NCI-H2029 treated with DMSO at 0.1 percent for 48 hours (cell line): ENCODE results near the gene OR2A12.
"Not testable (repeated sequence)": the region's sequence is repeated elsewhere in the genome, so short reads cannot be mapped to it uniquely, and the experiment has no call there.

Experiments used
- DNase-seq: peaks from one replicate; lab custom pipeline; 2025; lab: John Stamatoyannopoulos, UW

Gene OR2A12

DNA sequence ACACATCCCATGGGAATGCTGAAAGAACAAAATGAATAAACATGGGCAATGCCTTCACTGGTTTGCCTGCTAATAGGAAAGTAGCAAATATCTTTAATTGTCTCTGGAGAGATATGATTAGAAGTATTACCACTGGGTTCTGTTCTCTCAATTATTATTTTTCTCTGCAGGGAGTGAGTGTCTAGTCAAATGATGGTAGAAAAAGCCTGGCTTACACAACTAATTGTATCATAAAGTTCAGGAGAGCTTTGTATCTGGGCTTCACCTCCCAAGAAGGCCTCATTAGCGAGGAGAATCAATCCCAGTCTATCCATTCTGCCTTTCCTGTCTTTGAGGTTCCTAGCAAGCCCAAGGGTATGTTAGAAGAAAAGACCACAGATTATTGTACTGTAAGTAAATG, 36.8 kb downstream of the OR2A12 start, which contains the start of gene OR2A14:
Gene OR2A14, plus strand, starts transcription at position 301 of the 400 bp plus-strand sequence. CDS start 5,937 bp downstream, outside the sequence.
- DNase-seq = no peak

DNA sequence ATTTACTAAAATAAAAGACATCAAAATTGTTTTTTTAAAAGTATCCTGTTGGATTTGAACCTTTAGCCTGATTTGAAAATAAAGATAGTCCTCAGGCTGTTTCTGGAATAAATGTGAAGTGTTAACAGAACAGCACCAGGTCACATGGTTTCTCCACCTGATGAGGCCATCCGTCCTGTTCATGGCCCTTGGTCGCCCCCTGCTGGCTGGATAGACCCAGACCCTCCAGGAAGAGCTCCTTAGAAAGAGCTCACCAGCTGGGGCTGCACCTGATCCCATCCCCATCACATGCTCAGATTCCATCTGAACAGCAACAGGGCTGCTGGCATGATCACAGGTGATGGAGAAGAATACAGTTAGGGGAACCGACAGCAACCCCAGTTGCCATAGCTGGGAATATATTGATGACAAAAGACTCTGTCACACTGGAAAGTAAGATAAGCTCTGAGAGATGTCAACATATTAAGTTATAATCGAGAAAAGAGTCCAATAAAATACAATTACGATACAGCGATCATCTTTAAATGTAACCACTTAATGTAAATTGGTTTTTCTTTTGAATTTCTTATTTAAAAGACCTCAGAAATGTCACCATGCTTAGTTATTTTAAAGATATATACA, 41.7 kb downstream of the OR2A12 start:
- DNase-seq = peak; percentile 11

DNA sequence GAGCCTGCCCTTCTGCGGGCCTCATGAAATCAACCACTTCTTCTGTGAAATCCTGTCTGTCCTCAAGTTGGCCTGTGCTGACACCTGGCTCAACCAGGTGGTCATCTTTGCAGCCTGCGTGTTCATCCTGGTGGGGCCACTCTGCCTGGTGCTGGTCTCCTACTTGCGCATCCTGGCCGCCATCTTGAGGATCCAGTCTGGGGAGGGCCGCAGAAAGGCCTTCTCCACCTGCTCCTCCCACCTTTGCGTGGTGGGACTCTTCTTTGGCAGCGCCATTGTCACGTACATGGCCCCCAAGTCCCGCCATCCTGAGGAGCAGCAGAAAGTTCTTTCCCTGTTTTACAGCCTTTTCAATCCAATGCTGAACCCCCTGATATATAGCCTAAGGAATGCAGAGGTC, 43.5 kb downstream of the OR2A12 start:
- DNase-seq = not testable (repeated sequence)

DNA sequence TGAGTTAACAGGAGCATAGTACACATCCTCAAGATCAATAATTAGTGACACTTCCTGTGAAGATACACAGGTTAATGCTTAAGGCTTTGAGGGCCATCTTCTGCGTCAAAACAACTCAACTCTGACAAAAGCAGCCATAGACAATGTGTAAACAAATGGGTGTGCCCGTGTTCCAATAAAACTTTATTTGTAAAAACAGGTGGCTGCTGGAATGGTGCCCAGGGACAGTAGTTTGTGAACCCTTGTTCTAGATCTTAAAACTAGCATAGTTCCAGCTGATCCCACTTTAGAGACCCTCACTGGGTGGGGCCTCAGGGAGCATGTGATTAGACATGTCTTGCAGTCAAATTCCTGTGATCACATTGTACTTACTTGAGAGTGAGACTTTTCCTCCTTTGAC, 44.7 kb downstream of the OR2A12 start:
- DNase-seq = no peak

DNA sequence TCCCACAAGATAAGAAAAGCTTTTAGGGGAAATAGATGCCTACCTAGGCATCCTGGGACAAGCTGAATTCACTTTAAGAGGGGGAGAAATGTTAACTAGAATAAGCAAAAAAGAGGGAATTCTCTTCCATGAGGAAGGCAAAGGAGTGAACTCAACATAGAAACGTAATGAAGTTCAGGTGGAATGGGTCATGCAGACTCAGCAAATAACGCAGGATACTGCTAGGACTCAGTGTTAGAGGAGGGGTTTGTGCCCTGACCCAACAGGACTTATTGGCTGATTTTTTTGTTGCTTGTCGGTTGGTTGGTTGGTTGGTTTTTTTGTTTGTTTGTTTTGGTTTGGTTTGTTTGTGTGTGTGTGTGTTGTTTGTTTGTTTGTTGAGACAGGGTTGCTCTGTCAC, 46.2 kb downstream of the OR2A12 start:
- no peak for DNase-seq

DNA sequence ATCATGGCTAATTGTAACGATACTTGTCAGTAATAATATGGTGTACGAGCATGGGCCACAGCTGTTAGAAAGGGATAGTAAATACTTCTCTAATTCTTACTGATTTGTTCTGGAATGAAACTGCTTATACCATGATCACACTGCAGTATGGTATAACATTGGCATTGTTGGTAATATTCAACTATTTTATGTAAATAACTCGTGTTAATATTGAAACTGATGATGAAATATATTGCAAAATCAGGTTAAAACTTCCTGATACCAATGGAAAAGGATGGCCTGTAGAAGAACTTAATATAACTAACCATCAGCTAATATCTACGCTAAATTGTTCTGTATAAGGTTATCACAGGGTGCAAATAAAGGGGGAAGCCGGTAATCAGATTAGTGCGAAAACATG, 47.2 kb downstream of the OR2A12 start:
- DNase-seq = no peak

DNA sequence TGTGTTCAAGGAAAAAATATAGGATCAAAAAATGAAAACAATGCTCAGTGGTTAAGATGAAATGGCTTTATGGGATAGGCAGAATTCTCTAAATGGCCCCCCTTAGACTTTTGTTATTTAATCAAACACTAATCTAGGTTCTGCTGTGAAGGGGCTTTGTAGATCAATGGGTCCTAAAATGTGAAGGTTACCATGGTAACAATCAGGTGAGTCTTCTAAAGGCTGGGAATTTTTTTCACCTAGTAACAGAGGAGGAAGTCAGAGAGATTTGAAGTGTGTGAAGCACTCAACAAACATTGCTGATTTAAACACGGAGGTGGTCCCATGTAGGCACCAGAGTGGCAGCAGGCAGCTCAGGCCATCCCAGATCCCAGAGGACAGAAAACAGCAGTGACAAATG, 48.0 kb downstream of the OR2A12 start:
- no peak for DNase-seq

DNA sequence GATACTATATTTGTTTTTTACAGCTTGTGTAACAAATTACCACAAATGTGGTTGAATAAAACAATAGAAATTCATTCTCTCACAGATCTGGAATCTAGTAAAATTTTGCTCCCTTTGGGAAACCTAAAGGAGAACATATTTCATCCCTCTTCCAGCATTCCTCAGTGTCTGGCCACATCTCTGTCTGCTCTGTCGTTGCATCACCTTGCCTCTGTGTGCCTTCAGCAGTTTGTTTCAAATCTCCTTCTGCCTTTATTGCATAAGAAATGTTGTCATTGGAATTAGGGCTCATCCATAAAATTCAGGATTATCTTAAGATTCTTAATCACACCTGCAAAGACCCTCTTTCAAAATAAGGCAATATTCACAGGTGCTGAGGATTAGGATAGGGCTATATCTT, 51.4 kb downstream of the OR2A12 start:
- DNase-seq = no peak

DNA sequence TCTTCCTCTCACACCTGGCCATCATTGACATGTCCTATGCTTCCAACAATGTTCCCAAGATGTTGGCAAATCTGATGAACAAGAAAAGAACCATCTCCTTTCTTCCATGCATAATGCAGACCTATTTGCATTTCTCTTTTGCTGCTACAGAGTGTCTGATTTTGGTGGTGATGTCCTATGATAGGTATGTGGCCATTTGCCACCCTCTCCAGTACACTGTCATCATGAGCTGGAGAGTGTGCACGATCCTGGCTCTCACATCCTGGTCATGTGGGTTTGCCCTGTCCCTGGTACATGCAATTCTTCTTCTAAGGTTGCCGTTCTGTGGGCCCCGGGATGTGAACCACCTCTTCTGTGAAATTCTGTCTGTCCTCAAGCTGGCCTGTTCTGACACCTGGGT, 56.1 kb downstream of the OR2A12 start:
- no peak for DNase-seq

DNA sequence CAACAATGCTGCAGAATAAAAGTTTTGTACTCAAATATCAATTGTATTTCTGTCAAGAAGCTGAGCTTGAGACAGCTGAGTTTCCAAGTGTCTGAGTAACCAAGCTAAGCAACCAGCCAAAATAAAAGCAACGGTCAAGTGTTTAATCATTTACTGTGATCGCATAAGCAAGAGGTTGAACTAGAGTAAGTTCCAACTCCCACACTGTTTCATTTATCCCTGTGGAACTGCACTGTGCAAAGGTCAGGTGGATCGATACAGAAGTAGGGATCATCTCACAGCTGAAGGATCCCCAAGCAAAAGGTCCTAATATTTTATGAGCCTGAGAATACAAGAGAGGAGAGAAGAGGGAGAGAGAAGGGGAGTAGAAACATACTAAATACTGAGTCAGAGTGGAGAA, 58.3 kb downstream of the OR2A12 start:
- no peak for DNase-seq

DNA sequence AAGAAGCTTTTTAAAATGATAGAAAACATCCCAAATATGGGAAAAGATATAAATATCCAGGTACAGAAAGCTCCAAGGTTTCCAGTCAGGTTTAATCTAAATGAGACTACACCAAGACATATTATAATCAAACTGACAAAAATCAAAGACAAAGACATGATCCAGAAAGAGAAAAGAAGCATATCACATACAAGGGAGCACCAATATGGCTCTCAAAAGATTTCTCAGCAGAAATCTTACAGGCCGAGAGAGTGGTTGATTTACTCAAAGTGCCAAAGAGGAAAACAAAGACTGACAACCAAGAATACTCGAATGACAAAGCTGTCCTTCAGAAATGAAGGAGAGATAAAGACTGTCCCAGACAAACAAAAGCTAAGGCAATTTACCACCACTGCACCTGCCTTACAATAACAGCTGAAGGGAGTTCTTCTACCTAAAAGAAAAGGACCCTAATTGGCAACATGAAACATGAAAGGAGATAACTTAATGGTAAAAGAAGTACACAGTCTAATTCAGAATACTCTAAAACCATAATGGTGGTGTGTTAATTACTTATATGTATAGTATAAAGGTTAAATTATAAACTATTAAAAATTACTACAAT, 62.2 kb downstream of the OR2A12 start:
- DNase-seq = no peak
